ENCODE data around the gene MYL10.

- TF ChIP-seq CTCF (IDR thresholded peaks at IDR 0.05) (no peak), POLR2A (IDR thresholded peaks at IDR 0.05) (no peak)
Measured at GRCh38 chr7:101676062-101676598, 47.0 kb upstream of the MYL10 start.

Data from body of pancreas (tissue), 4 donors.